Right lobe of liver (tissue), 4 donors: ENCODE measurements around the gene GZMH.

Source experiments
- CTCF ChIP-seq, 4 donors: fragments of 200-600 bp in 3 of 4; fragments of 450-650 bp in 1 of 4; IDR thresholded peaks; one replicate each; pipeline versions ENCODE4 v1.5.1 to v1.8.0; 2016 to 2022; ENCODE audit warnings: antibody characterized with exemption in 4 of 4, mild to moderate bottlenecking in 2 of 4
- POLR2A ChIP-seq: fragments of 450-650 bp; IDR thresholded peaks from one replicate; pipeline ENCODE4 v1.6.1; 2017; ENCODE audit warnings: antibody characterized with exemption, mild to moderate bottlenecking
- donor health status: DM: no; HTN: no; CAD: no.
- donor health status: DM: no; HTN: no; CAD: no.
- donor health status: DM: no; HTN: yes; CAD: no.

GRCh38 chr14:24576182-24576581, 33.3 kb downstream of the GZMH start, which contains the start of gene CTSG:
- TF ChIP-seq CTCF (IDR thresholded peaks at IDR 0.05) (no peak), POLR2A (no peak)
